Astrocyte of the hippocampus (primary cell): ENCODE results near the gene ETNK2.

ENCODE experiments used
- DNase-seq: peaks from one replicate; pipeline ENCODE4 v3.0.0; 2011; ENCODE audit warnings: low read depth, low spot score

ETNK2 gene

DNA sequence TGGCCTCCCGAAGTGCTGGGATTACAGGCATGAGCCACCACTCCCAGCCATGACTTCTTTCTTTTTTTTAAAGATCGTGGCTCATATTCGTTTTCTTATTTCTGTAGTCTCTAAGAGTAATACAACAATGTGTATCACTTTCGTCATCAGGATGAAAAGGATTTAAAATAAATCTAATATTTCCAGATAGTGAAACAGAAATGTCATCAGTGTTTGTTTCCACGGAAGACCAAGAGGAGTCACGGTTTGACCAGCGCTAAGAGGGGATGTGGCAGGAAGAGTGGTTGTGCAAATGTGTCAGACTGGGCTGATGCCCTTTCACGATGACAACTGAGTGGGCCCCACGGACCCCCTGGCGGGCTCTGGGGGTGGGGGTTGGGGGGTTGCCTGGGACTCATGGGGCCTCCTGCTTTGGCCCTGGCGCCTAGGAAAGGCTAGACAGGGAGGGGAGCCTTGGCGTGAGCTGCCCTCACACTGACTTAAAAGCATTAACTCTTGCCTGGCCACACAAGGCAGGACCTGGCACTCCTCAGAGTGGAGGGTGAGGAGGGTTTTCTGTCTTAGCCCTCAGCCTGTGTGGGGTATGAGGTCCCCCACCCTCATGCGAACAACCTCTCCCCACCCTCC, 70.6 kb downstream of the ETNK2 start:
- no peak for DNase-seq
